Bone marrow (tissue), 2 donors: ENCODE data around the gene ITGB3.
"Not testable (repeated sequence)": the region's sequence is repeated elsewhere in the genome, so short reads cannot be mapped to it uniquely, and the experiment has no call there.

Experiments used
- DNase-seq, 2 donors: peaks; one replicate each; lab custom pipeline; 2025; lab: John Stamatoyannopoulos, UW

The ITGB3 gene

DNA sequence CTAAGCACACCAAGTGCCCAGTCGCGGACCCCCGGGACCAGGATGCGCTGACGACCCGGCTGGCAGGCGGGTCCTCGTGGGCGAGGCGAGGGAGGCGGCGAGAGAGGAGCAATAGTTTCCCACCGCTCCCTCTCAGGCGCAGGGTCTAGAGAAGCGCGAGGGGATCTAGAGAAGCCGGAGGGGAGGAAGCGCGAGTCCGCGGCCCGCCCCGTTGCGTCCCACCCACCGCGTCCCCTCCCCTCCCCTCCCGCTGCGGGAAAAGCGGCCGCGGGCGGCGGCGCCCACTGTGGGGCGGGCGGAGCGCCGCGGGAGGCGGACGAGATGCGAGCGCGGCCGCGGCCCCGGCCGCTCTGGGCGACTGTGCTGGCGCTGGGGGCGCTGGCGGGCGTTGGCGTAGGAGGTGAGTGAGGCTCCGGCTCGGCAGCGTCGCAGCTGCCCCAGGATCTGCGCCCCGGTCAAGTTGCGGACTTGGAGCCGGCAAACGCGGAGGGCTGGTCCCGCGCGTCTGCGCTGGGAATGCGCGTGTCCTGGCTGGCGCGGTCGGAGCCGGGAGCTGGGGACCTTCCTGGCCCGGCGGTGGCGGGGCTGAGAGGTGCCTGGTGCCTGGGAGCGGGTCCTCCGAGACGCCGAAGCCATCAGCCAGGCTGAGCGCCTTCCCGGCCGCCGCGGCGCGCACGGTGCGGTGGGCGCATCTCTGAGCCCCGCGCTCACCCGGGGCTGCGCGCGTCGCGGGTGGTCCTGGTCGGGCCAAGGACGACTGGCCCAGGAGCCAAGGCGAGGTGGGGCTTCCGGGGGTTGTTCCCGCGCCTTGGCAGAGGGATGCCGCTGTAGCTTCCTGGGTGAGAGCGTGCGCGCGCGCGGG is at the start of gene ITGB3:
Gene ITGB3 (plus strand): TSS at position 287 of the 862 bp plus-strand sequence. CDS start 35 bp downstream, at position 322.
- DNase-seq = peak; percentile 16 to 32

DNA sequence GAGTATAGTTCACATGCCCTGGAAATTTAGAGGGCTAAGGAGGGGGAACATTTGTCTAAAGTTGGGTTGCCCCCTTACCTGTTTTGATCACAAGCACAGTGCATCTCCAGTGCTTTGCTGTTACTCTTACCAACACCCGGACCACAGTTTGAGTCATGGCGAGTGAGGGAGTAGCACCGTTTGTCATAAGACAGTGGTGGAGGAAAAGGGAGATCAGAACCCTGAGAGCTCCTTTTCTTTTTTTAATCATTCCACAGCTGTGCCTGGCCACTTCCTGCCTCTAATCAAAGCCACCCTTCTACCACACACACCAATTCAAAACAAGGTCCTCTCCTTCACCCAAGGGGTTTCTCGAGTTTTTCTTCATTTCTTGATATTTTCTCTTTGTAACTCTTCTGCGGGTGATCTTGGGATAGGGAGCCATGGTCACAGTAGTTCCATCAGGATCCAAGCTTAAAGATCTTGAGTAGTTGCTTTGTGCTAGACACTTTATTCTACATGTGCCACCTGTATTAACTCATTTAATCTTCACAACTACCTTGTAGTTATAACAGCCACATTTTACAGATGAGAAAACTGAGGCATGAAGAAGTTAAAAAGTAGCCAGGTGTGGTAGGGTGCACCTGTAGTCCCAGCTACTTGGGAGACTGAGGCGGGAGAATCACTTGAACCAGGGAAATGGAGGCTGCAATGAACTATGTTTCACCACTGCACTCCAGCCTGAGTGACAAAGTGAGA is 49.5 kb upstream of the ITGB3 start:
- DNase-seq = peak in 1 of 2 donors; percentile 50

DNA sequence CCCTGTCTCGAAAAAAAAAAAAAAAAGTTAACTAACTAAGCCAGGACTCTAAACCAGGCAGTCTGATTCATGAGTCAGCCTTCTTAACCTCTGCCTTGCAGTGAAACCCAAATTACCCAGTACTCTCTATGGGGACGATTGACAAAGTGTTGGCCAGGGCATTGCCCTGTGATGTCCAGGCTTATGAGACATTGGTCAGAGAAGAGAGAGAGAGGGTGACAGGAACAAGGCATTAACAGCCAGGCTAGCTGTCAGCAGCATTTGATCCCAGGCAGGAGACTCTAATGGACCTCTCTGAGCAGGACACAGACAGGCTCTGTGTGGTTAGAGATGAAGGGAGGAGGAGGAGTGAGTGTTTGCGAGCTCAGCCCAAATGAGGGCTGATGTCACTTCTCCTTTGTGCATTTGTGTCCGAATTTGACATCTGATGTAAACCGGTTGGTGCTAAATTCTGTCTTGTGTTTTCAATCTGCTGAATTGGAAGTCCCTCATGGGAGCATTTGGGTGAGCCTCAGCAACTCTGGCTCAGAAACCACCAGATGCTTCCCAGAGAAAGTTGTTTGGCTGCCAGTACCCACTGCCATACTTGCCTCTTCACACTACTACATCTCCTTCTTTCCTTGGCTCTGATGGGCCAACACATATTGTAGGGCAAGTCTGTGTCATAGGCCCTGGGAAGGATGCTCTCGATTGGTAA is 48.8 kb upstream of the ITGB3 start:
- peak in 1 of 2 donors; percentile 9 for DNase-seq

DNA sequence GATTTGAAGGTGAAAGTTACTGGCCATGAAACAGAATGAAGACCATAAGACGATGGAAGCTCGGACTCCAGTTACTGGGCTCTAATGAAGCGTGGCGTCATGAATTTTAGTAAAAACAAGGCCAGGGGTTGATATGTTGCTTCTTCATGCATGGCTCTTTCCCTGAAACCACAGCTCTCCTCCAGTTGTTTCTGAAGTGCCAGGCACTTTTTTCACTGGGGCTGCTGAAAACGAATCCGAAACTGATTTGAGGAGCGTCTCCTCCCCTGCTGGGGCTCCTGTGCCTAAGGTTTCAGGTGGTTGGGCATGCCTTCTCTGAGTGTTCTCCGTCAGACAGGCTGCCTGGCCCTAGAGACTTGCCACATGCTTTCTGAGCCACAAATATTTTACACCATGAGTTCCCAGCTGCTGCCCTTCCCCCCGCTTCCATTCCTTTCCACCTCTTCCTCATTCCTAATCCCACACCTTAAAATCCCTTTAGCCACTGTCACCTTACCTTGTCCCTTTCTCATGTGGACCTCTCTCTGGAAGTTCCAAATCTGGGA is 48.1 kb upstream of the ITGB3 start:
- DNase-seq = peak in 1 of 2 donors; percentile 41

DNA sequence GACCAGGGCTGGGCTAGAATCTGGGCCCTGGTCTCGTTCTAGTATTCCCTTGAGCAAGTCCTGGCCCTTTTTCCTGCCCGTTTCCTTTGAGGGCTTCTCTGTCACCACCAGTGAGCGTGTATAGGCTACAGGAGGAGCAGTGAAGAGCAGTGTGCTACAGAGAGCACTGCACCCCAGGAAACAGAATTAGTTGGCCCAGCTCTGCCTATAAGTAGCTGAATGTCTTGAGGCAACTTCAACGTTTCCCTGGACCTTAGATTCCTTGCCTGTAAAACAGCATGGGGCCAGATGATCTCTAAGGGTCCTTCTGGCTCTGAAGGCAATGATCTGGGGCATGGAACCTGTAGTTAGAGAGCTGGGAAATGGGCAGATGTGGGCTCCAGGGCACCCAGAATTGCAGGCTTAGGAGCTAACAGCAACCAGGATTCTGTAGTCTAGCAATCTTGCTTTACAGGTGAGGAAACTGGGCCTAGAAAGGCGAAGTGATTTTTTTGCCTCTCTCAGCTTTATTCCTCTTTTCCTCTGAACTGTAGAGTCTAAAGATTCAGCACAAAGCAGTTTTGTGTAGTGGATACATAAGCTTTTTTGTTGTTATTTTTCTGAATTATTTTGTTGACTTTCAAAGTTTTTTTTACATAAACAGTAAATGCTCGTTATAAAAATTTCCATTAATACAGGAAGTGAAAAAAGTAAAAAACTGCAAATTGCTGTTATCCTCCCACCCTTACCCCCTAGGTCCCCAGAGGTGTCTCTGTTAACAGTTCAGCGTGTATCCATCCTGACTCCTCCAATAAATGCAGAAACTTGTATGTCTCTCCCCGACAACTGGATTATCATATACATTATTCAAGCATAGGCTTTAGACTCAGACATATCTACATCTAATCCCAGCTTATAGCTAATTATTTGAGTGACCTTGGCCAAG is 46.2 kb upstream of the ITGB3 start:
- DNase-seq = no peak

DNA sequence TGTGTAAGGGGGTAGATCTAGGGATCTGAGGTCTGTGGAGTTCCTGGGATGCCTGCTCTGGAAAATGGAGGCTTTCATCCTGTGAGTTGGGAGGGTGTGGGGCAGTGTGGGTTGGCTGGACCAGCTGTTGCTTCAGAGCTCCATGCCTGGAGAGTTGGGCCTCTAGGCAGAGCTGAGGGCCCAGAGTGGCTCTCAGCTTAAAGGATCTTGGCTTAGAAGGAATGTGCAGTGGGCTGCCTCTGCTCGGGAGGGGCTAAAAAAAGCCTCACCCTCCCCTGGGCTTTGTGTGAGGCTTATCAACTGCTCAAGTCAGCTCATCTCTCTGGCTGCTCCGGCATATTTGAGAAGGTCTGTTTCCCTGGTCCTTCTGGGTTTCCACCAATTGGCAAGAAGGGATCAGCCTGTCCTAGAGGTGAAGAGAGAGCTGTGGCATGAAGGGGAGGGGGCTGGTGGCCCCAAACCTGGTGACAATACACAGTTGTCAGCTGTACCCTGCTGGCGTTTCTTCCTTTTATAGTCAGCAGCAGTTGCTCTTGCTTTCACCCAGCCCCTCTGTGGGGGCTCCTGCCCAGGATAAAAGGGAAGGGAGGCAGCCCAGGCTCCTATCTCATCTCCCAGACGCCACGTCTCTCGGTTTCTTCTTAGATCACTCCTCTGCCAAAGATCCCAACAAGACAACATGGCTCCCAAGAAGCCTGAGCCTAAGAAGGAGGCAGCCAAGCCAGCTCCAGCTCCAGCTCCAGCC is 44.7 kb upstream of the ITGB3 start, which contains the start of gene MYL4:
Gene MYL4 (plus strand): TSS at position 605 of the 745 bp plus-strand sequence. CDS start 75 bp downstream, at position 680.
- no peak for DNase-seq

DNA sequence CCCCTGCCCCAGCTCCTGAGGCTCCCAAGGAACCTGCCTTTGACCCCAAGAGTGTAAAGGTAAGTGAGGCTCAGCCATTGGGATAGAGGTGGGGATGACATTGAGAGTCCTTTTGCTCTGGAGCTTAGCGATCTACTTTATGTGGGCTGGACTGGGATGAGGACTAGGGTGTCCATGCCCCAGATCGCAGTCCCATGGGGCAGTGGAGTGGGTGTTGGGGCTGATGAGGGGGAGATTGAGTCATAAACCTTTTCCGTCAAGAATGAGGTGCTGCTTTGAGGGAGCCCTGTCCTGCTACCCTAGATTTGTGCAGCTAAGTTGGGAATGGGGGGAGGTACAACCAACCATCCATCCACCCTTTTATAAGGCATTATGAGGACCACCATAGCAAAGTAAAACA is 44.1 kb upstream of the ITGB3 start:
- DNase-seq = no peak

DNA sequence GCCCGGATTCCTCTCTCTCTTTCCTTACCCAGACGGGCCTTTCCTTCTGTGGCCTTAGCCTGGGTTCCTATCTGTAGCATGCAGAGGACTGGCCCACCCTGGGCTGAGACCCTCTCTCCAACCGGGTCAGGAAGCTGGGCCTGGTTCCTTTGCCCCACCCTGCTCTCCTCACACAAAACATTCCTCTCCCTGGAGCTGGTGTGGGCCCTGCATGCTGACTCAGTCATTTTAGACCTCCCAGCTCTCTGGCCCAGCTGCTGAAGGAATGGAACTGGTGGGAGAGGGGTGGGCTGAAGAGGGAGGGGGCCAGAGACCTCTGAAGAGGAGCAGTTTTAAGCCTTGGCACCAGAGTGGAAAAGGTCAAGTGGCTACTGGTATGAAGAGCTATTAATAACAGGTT is 43.5 kb upstream of the ITGB3 start:
- no peak for DNase-seq

DNA sequence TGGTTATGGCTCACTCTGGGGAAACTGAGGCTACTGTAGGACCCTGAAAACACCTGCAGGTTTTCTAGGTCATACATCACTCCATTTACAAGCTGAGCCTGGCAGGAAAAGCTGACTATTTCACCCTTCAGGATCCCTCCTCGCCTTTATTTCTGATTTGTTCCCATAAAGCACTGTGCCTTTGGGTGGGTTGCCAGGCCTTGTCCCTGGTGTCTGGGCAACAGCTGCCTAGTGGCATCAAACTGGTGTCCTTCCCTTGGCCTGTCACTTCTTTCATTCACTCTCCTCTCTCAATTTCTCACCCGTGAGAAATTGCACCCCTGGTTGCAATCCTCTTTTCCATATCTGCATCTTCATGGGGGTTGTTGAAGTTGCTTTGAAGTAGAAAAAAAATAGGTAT is 42.8 kb upstream of the ITGB3 start:
- DNase-seq = no peak

DNA sequence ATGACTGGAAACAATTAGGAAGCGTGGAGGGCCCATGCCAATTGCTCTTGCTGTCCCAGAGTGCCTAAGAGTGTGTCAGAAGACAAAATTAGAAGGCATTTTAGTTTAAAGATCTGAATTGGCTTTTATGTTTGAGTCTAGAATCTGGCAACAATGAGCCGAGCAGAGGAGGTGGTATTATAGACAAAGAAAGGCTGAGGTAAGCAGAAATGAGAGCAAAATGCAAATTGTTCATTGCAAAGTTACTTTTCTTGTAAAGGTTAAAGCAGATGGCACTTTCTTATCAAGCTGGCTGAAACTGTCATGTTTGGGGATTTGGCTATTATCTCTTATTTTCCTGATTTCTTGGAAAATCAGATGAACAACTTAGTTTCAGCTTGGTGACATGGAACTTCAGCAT is 41.2 kb upstream of the ITGB3 start:
- DNase-seq = no peak

DNA sequence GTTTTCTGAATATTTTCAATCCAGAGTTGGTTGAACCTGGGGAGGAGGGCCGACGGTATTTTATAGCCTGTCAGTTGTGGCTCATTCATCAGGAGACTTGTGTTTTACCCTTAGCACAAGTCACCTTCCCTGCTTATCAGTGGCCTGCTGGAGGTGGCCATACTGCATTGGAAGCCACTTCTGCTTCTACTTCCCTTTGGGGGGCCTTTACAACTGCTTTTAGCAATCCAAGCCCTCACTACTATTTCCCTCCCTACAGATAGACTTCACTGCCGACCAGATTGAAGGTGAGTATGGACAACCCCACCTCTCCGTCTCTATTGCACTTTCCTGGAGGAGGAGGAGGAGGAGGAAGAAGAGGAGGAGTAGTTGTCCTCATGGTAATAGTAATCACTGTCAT is 40.1 kb upstream of the ITGB3 start:
- no peak for DNase-seq

DNA sequence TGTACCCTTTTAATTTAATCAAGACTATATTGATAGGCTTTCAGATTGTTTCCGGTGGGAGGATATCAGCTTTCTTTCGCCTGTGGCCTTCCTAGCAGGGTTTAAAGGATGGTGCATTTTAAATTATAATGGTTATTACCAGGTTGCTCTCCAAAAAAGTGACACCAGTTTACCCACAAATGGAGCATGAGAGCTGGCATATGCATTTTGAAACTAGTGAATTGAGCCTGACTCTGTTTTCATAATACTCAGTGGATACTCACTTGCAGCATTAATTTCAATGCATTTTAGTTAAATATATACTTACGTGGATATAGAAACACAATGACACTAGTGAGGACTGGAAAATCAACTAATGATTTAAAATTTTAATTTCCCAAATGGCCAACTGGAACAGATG is 38.7 kb upstream of the ITGB3 start:
- DNase-seq = no peak

DNA sequence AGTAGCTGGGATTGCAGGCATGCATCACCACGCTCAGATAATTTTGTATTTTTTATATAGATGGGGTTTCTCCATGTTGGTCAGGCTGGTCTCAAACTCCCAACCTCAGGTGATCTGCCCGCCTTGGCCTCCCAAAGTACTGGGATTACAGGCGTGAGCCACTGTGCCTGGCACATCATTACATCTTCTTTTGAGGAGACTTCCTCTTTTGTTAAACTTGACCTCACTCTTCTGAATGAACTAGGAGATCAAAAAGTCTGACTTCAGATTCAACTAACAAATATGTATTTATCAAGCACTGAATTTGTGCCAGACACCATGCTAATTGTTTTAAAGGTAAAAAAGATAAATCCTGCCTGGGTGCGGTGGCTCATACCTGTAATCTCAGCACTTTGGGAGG is 36.8 kb upstream of the ITGB3 start:
- DNase-seq = not testable (repeated sequence)

DNA sequence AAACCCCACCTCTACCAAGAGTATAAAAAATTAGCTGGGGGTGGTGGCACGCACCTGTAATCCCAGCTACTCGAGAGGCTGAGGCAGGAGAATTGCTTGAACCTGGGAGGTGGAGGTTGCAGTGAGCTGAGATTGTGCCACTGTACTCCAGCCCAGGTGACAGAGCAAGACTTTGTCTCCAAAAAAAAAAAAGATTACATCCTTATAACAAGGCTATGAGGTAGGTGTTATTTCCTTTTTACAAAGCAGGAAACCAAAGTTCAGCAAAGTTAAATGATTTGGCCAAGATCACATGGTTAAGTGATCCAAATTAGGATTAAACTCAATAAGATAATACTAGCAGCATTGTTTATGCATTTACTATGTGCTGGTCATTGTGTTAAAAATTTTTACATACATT is 36.3 kb upstream of the ITGB3 start:
- DNase-seq = not testable (repeated sequence)

DNA sequence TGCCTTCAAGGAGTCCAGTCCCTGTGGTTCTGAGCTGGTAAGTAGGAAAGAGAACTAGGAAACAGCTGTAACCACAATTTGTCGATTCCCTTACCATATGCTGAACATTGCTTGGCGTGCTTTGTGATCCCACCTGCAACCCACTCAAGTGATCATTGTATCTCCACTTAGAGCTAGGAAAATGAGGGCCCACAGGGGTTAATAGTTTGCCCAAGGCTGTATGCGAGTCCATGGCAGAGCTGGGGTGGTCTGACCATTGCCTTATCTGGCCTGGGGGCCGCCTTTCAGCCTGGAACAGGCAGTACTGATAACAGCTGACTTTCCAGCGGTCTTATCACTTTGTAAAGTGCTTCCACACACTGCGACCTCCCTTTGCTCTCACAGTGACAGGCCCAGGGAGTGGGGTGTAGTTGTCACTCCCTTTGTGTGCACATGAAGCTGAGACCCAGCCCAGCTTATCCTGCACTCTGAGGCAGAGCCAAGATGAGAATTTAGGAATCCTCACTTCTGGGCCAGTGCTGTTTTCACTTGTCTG is 34.7 kb upstream of the ITGB3 start:
- DNase-seq = peak in 1 of 2 donors; percentile 14

DNA sequence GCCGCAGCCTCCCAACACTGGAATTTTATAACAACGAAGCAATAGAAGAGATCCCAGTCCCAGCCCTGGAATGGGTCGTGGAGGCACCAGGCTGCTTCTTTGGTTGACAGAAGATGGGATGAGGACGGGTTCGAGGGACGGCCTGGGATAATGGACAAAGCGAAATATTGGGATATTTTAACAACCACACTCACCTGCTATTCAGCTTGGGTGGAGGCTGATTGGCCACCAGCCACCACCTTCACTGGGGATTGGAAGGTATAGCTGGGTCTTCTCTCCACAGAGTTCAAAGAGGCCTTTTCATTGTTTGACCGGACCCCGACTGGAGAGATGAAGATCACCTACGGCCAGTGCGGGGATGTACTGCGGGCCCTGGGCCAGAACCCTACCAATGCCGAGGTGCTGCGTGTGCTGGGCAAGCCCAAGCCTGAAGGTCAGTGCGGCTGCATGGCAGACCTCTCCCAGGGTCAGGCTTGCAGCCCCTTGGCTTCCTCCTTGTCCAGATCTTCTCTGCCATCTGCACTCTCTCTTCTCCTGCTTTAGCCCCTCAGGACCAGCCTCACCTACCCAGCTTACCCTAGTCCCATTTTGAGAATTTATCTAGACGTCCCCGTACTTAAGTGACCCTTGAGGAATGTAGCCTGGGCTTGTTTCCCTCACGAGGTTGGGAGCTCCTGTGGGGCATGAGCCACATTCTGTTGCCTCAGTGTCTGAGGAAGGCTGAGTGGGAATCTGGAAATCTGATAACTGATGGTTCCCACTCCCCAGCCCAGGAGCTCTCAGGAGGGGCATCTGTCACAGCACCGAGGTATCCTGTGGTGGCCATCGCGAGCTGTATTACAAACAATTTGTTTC is 33.8 kb upstream of the ITGB3 start:
- no peak for DNase-seq

DNA sequence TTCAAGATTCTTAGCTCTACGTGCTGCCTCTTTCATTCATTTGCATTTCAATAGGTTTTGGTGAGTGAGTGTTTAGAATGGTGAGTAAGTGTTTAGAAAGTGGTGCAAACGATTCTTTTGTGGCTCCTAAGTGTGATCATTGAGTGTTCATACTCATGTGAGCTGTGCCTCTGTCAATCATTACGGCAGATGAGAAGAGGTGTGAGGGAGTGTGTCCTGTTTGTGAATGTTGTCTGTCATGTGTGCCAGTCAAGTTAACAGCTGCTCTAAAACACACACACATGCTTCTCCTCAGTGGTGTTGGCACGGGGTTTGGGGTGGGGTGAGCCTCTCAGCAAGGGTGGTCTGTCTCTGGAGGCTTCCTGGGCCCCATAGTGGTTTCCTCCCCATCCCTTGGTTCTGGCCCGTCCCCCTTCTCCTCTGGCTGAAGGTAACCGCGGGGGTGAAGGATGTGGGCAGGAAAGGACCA is 33.1 kb upstream of the ITGB3 start:
- no peak for DNase-seq

DNA sequence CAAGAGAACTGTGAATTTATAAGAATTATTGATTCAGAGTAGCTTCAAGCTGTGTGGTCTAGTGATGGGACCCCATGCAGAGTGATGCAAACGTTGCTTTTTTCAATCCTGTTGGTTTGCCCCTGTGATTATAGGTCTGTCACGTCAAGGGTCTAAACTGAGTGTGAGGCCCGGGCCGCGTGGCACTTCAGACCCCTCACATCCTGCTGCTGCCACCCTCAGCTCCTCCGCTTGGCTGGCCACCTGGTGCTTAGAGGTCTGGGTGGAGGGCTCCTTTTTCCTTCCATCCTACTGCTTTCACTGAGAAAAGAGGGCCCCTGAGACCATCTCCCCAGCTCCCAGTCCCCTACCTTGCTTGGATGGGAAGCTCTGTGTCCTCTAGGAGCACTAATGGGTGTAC is 32.5 kb upstream of the ITGB3 start:
- no peak for DNase-seq

DNA sequence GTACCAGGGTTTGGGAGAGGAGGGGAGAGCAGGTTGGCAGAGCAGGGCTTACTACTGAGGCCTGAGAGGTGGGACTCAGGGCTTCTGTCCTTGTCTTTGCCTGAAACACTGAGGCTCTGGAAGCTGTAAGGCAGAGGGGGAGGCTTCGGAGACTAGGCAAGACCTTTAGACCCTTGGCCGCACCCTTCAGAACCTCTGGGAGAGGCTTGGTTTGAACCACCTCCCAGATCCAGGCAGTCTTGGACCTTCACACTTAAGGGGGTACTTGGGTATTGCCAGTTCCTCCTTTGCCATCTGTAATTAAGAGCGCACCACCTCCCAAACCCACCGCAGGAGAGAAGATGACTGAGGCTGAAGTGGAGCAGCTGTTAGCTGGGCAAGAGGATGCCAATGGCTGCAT is 31.6 kb upstream of the ITGB3 start:
- DNase-seq = no peak
